Right lobe of liver (tissue), 6 donors: ENCODE results near the gene SRF. TPM values are rescaled to one million over a fixed set of nuclear protein-coding genes. Genes with fewer than 3 reads are reported as not detected.

Source experiments
- ATAC-seq, 4 donors: fragments of 200-7000 bp; cut with Tn5 transposase; one replicate each; pipeline ENCODE4 v1.9.1; 2020; ENCODE audit warnings: mild to moderate bottlenecking in 4 of 4, moderate library complexity in 4 of 4
- DNase-seq, 3 donors: peaks; one replicate each; pipeline ENCODE4 v3.0.0-alpha.2; 2020
- H3K27ac ChIP-seq, 3 donors: fragments of 200-600 bp; one replicate each; pipeline ENCODE4 v1.8.0; 2022
- H3K27me3 ChIP-seq, 2 donors: fragments of 200-600 bp; one replicate each; pipeline ENCODE4 v1.8.0; 2022
- H3K36me3 ChIP-seq, 4 donors: fragments of 200-600 bp; sonication (generic) in 1 of 4; one replicate each; pipeline versions ENCODE4 v1.5.1 to v1.8.0; 2017 to 2022; ENCODE audit warnings: control low read depth in 1 of 4
- H3K4me1 ChIP-seq, 4 donors: fragments of 200-600 bp; sonication (generic) in 1 of 4; one replicate each; pipeline versions ENCODE4 v1.5.1 to v1.8.0; 2017 to 2022; ENCODE audit warnings: control low read depth in 1 of 4
- H3K4me3 ChIP-seq, 3 donors: fragments of 200-600 bp; one replicate each; pipeline ENCODE4 v1.8.0; 2022
- H3K9me3 ChIP-seq, 4 donors: fragments of 200-600 bp; sonication (generic) in 1 of 4; one replicate each; pipeline versions ENCODE4 v1.5.1 to v1.8.0; 2017 to 2022; ENCODE audit warnings: control low read depth in 1 of 4
- CTCF ChIP-seq, 4 donors: fragments of 200-600 bp in 3 of 4; fragments of 450-650 bp in 1 of 4; IDR thresholded peaks; one replicate each; pipeline versions ENCODE4 v1.5.1 to v1.8.0; 2016 to 2022; ENCODE audit warnings: antibody characterized with exemption in 4 of 4, mild to moderate bottlenecking in 2 of 4
- POLR2A ChIP-seq: fragments of 450-650 bp; IDR thresholded peaks from one replicate; pipeline ENCODE4 v1.6.1; 2017; ENCODE audit warnings: antibody characterized with exemption, mild to moderate bottlenecking
- WGBS: methylation state at CpG from one replicate; pipeline ENCODE4 v1.1.6; 2018; ENCODE audit warnings: low coverage, low lambda C conversion rate; ENCODE audit not compliant: insufficient coverage; ENCODE audit errors: missing lambda C conversion rate; 5-methylcytosine and 5-hydroxymethylcytosine counted together
- intact Hi-C, 2 donors: fragments of 100-400 bp; cut with DNase I; formaldehyde crosslinking; loops; one replicate each; pipeline versions ENCODE4 v1.11.2 to v1.14.1; 2022
- total RNA-seq, 6 experiments: library from RNA; depleted of rRNA in 2 of 6; stranded (reverse); fragments of >200 nt in 2 of 6; fragmentation: NEBNext Ultra II Directional in 3 of 6; extraction: Animal tissue kit (Norgen Biotek cat#: 25700) in 3 of 6; gene quantifications; one replicate each; pipeline versions ENCODE4 v1.1.0 to v1.2.4, GENCODE V29; 2016 to 2023
- donor health status: DM: no; HTN: yes; CAD: no.
- donor health status: DM: no; HTN: no; CAD: no.
- donor health status: DM: no; HTN: no; CAD: no.
- donor health status: DM: no; HTN: yes; CAD: no.
- donor health status: DM: no; HTN: yes; CAD: no.

The SRF gene
- total RNA-seq, 6 experiments from 2014 or later = 4.9 to 17.0 (median 11.3) TPM

DNA sequence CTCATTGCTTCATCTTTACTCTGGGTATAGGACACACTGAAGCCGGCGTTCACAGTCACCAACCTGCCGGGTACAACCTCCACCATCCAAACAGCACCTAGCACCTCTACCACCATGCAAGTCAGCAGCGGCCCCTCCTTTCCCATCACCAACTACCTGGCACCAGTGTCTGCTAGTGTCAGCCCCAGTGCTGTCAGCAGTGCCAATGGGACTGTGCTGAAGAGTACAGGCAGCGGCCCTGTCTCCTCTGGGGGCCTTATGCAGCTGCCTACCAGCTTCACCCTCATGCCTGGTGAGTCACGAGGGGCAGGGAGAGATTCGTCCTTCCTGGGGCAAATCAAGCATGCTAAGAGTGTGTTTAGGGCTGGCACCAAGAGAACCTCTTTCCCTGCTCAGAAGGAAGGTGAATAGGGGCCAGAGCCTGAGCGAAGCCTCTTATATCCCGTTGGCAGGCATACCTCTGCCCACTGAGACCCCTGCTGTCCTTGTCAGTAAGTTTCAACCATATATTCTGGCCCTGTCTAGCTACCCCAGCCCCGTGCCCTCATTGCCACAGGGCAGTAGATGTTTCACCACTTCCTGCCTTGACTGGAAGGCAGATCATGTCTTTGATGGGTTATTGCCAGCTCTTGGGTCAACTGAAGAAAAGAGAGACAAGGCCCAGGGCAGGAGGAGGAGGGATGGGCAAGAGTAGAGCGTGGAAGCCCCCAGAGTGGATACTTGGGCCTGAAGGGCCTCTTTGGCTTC, 4.8 kb downstream of the SRF start:
- no peaks in the 10 kb centered on the region for H3K9me3 ChIP-seq
- WGBS = 83% methylated on average over 7 of the region's 11 CpGs
- TF ChIP-seq CTCF (IDR thresholded peaks at IDR 0.05) (no peak), POLR2A (no peak)
- DNase-seq = peak in 1 of 3 donors; percentile 51
- peaks cover 7 to 49% (median 24%) of the 10 kb centered on the region in 4 donors for H3K36me3 ChIP-seq
- intact Hi-C loops = no loop called here
- ATAC-seq = no peak
- no peak overlapping the region for H3K27ac ChIP-seq
- peaks cover 0 to 19% (median 7%) of the 10 kb centered on the region in 4 donors for H3K4me1 ChIP-seq
- H3K27me3 ChIP-seq = no peaks in the 10 kb centered on the region
- no peak overlapping the region for H3K4me3 ChIP-seq

- H3K9me3 ChIP-seq = no peaks in the 10 kb centered on the region
- H3K36me3 ChIP-seq = peaks cover 7 to 49% (median 24%) of the 10 kb centered on the region in 4 donors
- no peak overlapping the region for H3K4me3 ChIP-seq
- H3K27ac ChIP-seq = no peak overlapping the region
- intact Hi-C loops = no loop called here
- peak in 1 of 3 donors; percentile 46 for DNase-seq
- WGBS = 67% methylated on average over 1 of the region's 6 CpGs
- TF ChIP-seq POLR2A = no peak
- TF ChIP-seq CTCF (IDR thresholded peaks at IDR 0.05) = no peak
- peaks cover 0 to 19% (median 9%) of the 10 kb centered on the region in 4 donors for H3K4me1 ChIP-seq
- no peak for ATAC-seq
- H3K27me3 ChIP-seq = no peaks in the 10 kb centered on the region
Measured at GRCh38 chr6:43176423-43176786, 5.3 kb downstream of the SRF start.

GRCh38 chr6:43178150-43178549, 7.1 kb downstream of the SRF start:
- no peak overlapping the region for H3K4me3 ChIP-seq
- DNase-seq (no peak), ATAC-seq (no peak)
- 76% methylated on average over 3 of the region's 12 CpGs for WGBS
- H3K4me1 ChIP-seq = peaks cover 0 to 26% (median 7%) of the 10 kb centered on the region in 4 donors
- TF ChIP-seq POLR2A (no peak), CTCF (IDR thresholded peaks at IDR 0.05) (no peak)
- no peaks in the 10 kb centered on the region for H3K9me3 ChIP-seq
- intact Hi-C loops = no loop called here
- peaks cover 7 to 49% (median 24%) of the 10 kb centered on the region in 4 donors for H3K36me3 ChIP-seq
- no peaks in the 10 kb centered on the region for H3K27me3 ChIP-seq
- H3K27ac ChIP-seq = no peak overlapping the region

- DNase-seq (no peak), ATAC-seq (no peak)
- Histone ChIP-seq H3K27ac (no peak overlapping the region), H3K9me3 (no peaks in the 10 kb centered on the region), H3K36me3 (peaks cover 7 to 47% (median 24%) of the 10 kb centered on the region in 4 donors), H3K27me3 (no peaks in the 10 kb centered on the region), H3K4me1 (peaks cover 0 to 16% (median 3%) of the 10 kb centered on the region in 4 donors), H3K4me3 (no peak overlapping the region)
- 80% methylated on average over 7 of the region's 20 CpGs for WGBS
- TF ChIP-seq CTCF (IDR thresholded peaks at IDR 0.05) (no peak), POLR2A (no peak)
- intact Hi-C loops = no loop called here
Measured at GRCh38 chr6:43178951-43179830, 8.1 kb downstream of the SRF start.
